ENCODE results near the gene SSX5. TPM values are rescaled to one million over a fixed set of nuclear protein-coding genes. Genes with fewer than 3 reads are reported as not detected.
"Not testable (repeated sequence)": the region's sequence is repeated elsewhere in the genome, so short reads cannot be mapped to it uniquely, and the experiment has no call there.

Gene SSX5
- total RNA-seq, 1 experiment from 2014 or later, result not detected

- Histone ChIP-seq H3K56ac (ENCODE audit: insufficient read length, low read depth, low read length) (no peak overlapping the region), H3K27ac (ENCODE audit: insufficient read length, low read depth, low read length) (no peak overlapping the region), H2BK12ac (ENCODE audit: insufficient read length, low read depth, low read length) (no peak overlapping the region), H2AFZ (ENCODE audit: low read length) (no peak overlapping the region), H2AK5ac (ENCODE audit: insufficient read length, low read length) (no peak overlapping the region), H3K4ac (ENCODE audit: low read depth, low read length) (no peak overlapping the region), H3K18ac (ENCODE audit: insufficient read length, low read depth, low read length) (no peak overlapping the region), H4K20me1 (ENCODE audit: control insufficient read depth, insufficient read depth, insufficient read length) (no peaks in the 10 kb centered on the region), H3T11ph (ENCODE audit: low read length) (no peak overlapping the region), H3K27me3 (ENCODE audit: insufficient read depth, low read length) (no peaks in the 10 kb centered on the region), H4K5ac (ENCODE audit: insufficient read length, low read depth, low read length) (no peak overlapping the region), H4K91ac (ENCODE audit: insufficient read length, low read depth, low read length) (no peak overlapping the region), H2BK20ac (ENCODE audit: low read depth, low read length, poor library complexity, severe bottlenecking) (no peak overlapping the region), H3K9ac (ENCODE audit: extremely low read depth, insufficient read length, low read length) (no peak overlapping the region), H3K79me1 (ENCODE audit: insufficient read depth, low read depth, low read length, poor library complexity, severe bottlenecking) (no peaks in the 10 kb centered on the region), H4K8ac (replicated peaks; ENCODE audit: insufficient read length, low read depth, low read length) (no peak overlapping the region), H3K79me2 (ENCODE audit: insufficient read depth, low read length) (no peaks in the 10 kb centered on the region), H3K4me2 (ENCODE audit: insufficient read depth, insufficient read length, low read length) (no peak overlapping the region), H3K23ac (ENCODE audit: insufficient read length, low read depth, low read length) (no peak overlapping the region), H2BK5ac (ENCODE audit: insufficient read length, low read length) (no peak overlapping the region), H2BK120ac (ENCODE audit: low read depth, low read length, poor library complexity, severe bottlenecking) (no peak overlapping the region), H3K9me3 (ENCODE audit: control insufficient read depth, low read depth, low read length) (peaks cover 2% of the 10 kb centered on the region), H2BK15ac (ENCODE audit: low read depth, low read length) (no peak overlapping the region), H3K14ac (ENCODE audit: insufficient read depth, low read length) (no peak overlapping the region), H3K23me2 (ENCODE audit: insufficient read length, low read depth, low read length, poor library complexity, severe bottlenecking) (no peaks in the 10 kb centered on the region), H3K4me1 (ENCODE audit: insufficient read depth, low read length) (no peaks in the 10 kb centered on the region)
- no peaks in the 10 kb centered on the region for H3K4me1 Mint-ChIP-seq
- peaks cover 0 to 7% (median 6%) of the 10 kb centered on the region in 3 experiments; a peak in 4 of 7 replicates for H3K36me3 Mint-ChIP-seq (ENCODE audit: insufficient read depth in 1 of 3, low read depth in 3 of 3)
- no peak for TF ChIP-seq CTCF (conservative IDR thresholded peaks at IDR 0.05)
- DNase-seq, result no peak
- H3K4me3 Mint-ChIP-seq, result no peak overlapping the region
- H3K27me3 Mint-ChIP-seq (ENCODE audit: low read depth), result peaks cover 10% of the 10 kb centered on the region
- no peak overlapping the region for H3K27ac Mint-ChIP-seq
- peaks cover 62 to 75% of the 10 kb centered on the region in 2 experiments for H3K9me3 Mint-ChIP-seq
- no CpG with 5 or more reads among the region's 10 CpGs for WGBS (ENCODE audit: extremely low coverage, insufficient read length, low lambda C conversion rate)
Observed at GRCh38 chrX:48153769-48154168, 42.8 kb downstream of the SSX5 start.

GRCh38 chrX:48142697-48143096 is 53.9 kb downstream of the SSX5 start:
- not testable (repeated sequence) for H2AK5ac ChIP-seq (ENCODE audit: insufficient read length, low read length); H4K20me1 ChIP-seq (ENCODE audit: control insufficient read depth, insufficient read depth, insufficient read length); H2AFZ ChIP-seq (ENCODE audit: low read length); H3K36me3 Mint-ChIP-seq (ENCODE audit: insufficient read depth in 1 of 3, low read depth in 3 of 3); H4K8ac ChIP-seq (replicated peaks; ENCODE audit: insufficient read length, low read depth, low read length); H3K79me2 ChIP-seq (ENCODE audit: insufficient read depth, low read length); H2BK20ac ChIP-seq (ENCODE audit: low read depth, low read length, poor library complexity, severe bottlenecking); H3K23ac ChIP-seq (ENCODE audit: insufficient read length, low read depth, low read length); H3K79me1 ChIP-seq (ENCODE audit: insufficient read depth, low read depth, low read length, poor library complexity, severe bottlenecking); H3K9me3 ChIP-seq (ENCODE audit: control insufficient read depth, low read depth, low read length); H3K27ac ChIP-seq (ENCODE audit: insufficient read length, low read depth, low read length); H3T11ph ChIP-seq (ENCODE audit: low read length); H3K9ac ChIP-seq (ENCODE audit: extremely low read depth, insufficient read length, low read length); H3K18ac ChIP-seq (ENCODE audit: insufficient read length, low read depth, low read length); H4K91ac ChIP-seq (ENCODE audit: insufficient read length, low read depth, low read length); H3K27ac Mint-ChIP-seq; H3K4me2 ChIP-seq (ENCODE audit: insufficient read depth, insufficient read length, low read length); DNase-seq; H3K4me3 Mint-ChIP-seq; H3K27me3 Mint-ChIP-seq (ENCODE audit: low read depth); H2BK12ac ChIP-seq (ENCODE audit: insufficient read length, low read depth, low read length); H2BK15ac ChIP-seq (ENCODE audit: low read depth, low read length); H3K4ac ChIP-seq (ENCODE audit: low read depth, low read length); H2BK120ac ChIP-seq (ENCODE audit: low read depth, low read length, poor library complexity, severe bottlenecking); H3K56ac ChIP-seq (ENCODE audit: insufficient read length, low read depth, low read length); H3K4me1 ChIP-seq (ENCODE audit: insufficient read depth, low read length); H3K4me1 Mint-ChIP-seq; H4K5ac ChIP-seq (ENCODE audit: insufficient read length, low read depth, low read length); H3K23me2 ChIP-seq (ENCODE audit: insufficient read length, low read depth, low read length, poor library complexity, severe bottlenecking); H2BK5ac ChIP-seq (ENCODE audit: insufficient read length, low read length); H3K14ac ChIP-seq (ENCODE audit: insufficient read depth, low read length); H3K27me3 ChIP-seq (ENCODE audit: insufficient read depth, low read length)
- no CpG with 5 or more reads among the region's 11 CpGs for WGBS (ENCODE audit: extremely low coverage, insufficient read length, low lambda C conversion rate)
- peaks cover 43 to 46% of the 10 kb centered on the region in 2 experiments for H3K9me3 Mint-ChIP-seq

Data from H9 (cell line).